ENCODE results near the gene SLITRK4. TPM values are rescaled to one million over a fixed set of nuclear protein-coding genes. Genes with fewer than 3 reads are reported as not detected.

The SLITRK4 gene
- polyA plus RNA-seq, 1 experiment: not detected

GRCh38 chrX:143663755-143664154, 27.9 kb upstream of the SLITRK4 start:
- CTCF ChIA-PET: no interaction called here

DNA sequence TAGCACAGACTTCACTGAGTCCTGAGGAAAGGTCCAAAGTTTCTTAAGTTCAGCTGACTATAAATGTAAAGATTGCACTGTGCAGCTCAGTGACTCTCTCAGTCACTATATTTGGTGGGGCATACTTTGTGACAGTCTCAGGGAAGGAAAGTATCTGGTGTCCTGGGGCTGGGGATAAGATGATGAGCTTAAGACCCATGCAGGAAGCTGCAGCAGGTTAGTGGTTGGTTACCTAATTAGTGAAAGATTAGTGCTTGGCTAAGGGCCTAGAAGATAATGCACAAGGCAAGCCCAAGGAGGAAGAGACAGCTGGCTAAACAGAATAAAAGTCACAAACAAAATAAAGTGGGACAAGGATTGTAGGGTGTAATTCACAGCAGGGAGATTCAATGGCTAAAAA, 25.4 kb upstream of the SLITRK4 start:
- ChIA-PET CTCF (no interaction called here), POLR2A (no interaction called here)
- Histone ChIP-seq H3K36me3 (ENCODE audit: control insufficient read depth, insufficient read depth, low read length) (no peaks in the 10 kb centered on the region), H3K4me3 (ENCODE audit: low read depth, low read length) (no peak overlapping the region), H3K27me3 (ENCODE audit: control insufficient read depth, insufficient read depth, low read length) (no peaks in the 10 kb centered on the region)
- TF ChIP-seq, protein P1, sequence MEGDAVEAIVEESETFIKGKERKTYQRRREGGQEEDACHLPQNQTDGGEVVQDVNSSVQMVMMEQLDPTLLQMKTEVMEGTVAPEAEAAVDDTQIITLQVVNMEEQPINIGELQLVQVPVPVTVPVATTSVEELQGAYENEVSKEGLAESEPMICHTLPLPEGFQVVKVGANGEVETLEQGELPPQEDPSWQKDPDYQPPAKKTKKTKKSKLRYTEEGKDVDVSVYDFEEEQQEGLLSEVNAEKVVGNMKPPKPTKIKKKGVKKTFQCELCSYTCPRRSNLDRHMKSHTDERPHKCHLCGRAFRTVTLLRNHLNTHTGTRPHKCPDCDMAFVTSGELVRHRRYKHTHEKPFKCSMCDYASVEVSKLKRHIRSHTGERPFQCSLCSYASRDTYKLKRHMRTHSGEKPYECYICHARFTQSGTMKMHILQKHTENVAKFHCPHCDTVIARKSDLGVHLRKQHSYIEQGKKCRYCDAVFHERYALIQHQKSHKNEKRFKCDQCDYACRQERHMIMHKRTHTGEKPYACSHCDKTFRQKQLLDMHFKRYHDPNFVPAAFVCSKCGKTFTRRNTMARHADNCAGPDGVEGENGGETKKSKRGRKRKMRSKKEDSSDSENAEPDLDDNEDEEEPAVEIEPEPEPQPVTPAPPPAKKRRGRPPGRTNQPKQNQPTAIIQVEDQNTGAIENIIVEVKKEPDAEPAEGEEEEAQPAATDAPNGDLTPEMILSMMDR (IDR thresholded peaks at IDR 0.05; ENCODE audit: insufficient read depth, low read depth, low read length): no peak
- DNase-seq (ENCODE audit: low read depth): no peak

More at GRCh38 chrX:143663755-143664154, 27.9 kb upstream of the SLITRK4 start:
- DNase-seq (ENCODE audit: low read depth): no peak
- H3K36me3 ChIP-seq (ENCODE audit: control insufficient read depth, insufficient read depth, low read length): no peaks in the 10 kb centered on the region
- POLR2A ChIA-PET: no interaction called here
- TF ChIP-seq, protein P1 (IDR thresholded peaks at IDR 0.05; ENCODE audit: insufficient read depth, low read depth, low read length): no peak
- no peak overlapping the region for H3K4me3 ChIP-seq (ENCODE audit: low read depth, low read length)
- no peaks in the 10 kb centered on the region for H3K27me3 ChIP-seq (ENCODE audit: control insufficient read depth, insufficient read depth, low read length)

DNA sequence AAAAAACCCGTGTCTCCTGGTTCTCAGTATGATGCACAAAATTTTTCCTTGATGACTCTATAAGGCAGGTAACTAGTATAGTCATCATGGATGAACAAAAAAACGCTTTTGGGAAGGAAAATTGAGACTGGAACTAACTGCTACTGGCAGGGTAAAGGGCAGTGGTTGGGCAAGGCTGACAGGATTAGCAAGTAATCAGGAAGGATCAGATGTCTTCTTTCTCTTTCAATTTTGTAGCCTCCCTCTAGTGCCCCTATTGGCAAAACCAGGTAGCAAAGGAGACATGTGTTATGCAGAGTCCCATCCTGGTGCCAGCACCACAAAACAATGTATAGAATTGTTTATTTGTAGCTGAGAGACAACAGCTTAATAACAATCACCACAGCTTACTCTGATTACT, 12.8 kb upstream of the SLITRK4 start:
- DNase-seq (ENCODE audit: low read depth): no peak
- Histone ChIP-seq H3K4me3 (ENCODE audit: low read depth, low read length) (no peak overlapping the region), H3K27me3 (ENCODE audit: control insufficient read depth, insufficient read depth, low read length) (no peaks in the 10 kb centered on the region), H3K36me3 (ENCODE audit: control insufficient read depth, insufficient read depth, low read length) (no peaks in the 10 kb centered on the region)
- TF ChIP-seq, protein P1 (IDR thresholded peaks at IDR 0.05; ENCODE audit: insufficient read depth, low read depth, low read length): no peak
- ChIA-PET POLR2A (no interaction called here), CTCF (no interaction called here)

DNA sequence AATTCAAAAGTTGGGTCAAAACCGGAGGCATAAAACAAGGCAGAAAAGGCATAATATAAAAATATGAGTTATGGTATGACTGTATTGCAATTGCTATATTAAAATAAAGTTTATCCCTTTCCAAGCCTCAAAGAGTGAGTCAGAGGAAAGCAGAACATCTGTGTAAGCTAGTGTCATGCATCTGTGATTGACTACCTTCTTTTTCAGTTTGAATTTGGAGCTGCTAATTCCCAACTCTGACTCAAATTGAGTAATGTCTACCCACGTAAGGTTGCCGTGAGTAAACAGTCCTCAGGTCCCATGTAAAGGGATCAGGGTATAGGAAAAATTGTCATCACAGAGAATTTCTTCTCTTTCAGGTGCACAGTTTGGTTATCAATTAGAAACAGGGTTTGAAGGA, 6.5 kb upstream of the SLITRK4 start:
- H3K27me3 ChIP-seq (ENCODE audit: control insufficient read depth, insufficient read depth, low read length): no peaks in the 10 kb centered on the region
- POLR2A ChIA-PET: no interaction called here
- TF ChIP-seq, protein P1 (IDR thresholded peaks at IDR 0.05; ENCODE audit: insufficient read depth, low read depth, low read length): no peak
- DNase-seq (ENCODE audit: low read depth): no peak
- H3K4me3 ChIP-seq (ENCODE audit: low read depth, low read length): no peak overlapping the region
- H3K36me3 ChIP-seq (ENCODE audit: control insufficient read depth, insufficient read depth, low read length): no peaks in the 10 kb centered on the region
- CTCF ChIA-PET: no interaction called here

DNA sequence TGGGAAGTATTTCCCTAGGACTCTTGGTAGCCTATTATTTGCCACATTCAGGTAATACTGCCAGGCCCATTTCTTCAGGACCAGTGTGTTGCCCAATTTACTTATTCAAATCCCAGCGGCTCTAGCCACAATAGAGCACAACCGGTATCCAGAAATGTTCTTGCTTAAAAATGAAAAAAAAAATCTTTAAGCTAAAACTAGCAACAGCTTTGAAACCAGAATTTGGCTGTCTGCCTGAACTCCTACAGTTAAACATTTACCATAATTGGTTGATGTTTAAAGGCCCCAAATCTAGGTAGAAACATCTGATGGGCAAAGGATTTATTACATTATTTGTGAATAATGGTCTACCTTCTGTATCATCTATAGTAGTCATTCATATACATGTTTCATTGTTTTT, 930 bp upstream of the SLITRK4 start:
- no peaks in the 10 kb centered on the region for H3K27me3 ChIP-seq (ENCODE audit: control insufficient read depth, insufficient read depth, low read length)
- ChIA-PET POLR2A (no interaction called here), CTCF (no interaction called here)
- H3K4me3 ChIP-seq (ENCODE audit: low read depth, low read length): no peak overlapping the region
- TF ChIP-seq, protein P1 (IDR thresholded peaks at IDR 0.05; ENCODE audit: insufficient read depth, low read depth, low read length): no peak
- no peaks in the 10 kb centered on the region for H3K36me3 ChIP-seq (ENCODE audit: control insufficient read depth, insufficient read depth, low read length)
- no peak for DNase-seq (ENCODE audit: low read depth)

Measured in BJ (cell line).